Endothelial cell of umbilical vein (primary cell): ENCODE results near the gene AP5Z1.

Experiments used
- EZH2 ChIP-seq: IDR thresholded peaks from 2 replicates; pipeline ENCODE4 v1.6.1; 2012; ENCODE audit warnings: borderline replicate concordance, low read depth, mild to moderate bottlenecking, moderate library complexity, low read length, inconsistent platforms; ENCODE audit not compliant: severe bottlenecking
- FOS ChIP-seq: IDR thresholded peaks from 2 replicates; pipeline ENCODE4 v1.6.1; 2011; ENCODE audit warnings: mild to moderate bottlenecking, low read length, moderate library complexity, borderline replicate concordance; ENCODE audit not compliant: insufficient read depth
- GATA2 ChIP-seq: IDR thresholded peaks from 2 replicates; pipeline ENCODE4 v1.7.0; 2011; ENCODE audit warnings: low read depth, mild to moderate bottlenecking, moderate library complexity, mixed read lengths, low read length; ENCODE audit not compliant: insufficient read length, insufficient read depth
- MAX ChIP-seq: IDR thresholded peaks from 2 replicates; pipeline ENCODE4 v1.6.1; 2011; ENCODE audit not compliant: insufficient read depth, insufficient read length
- MYC ChIP-seq: IDR thresholded peaks from one replicate; pipeline ENCODE4 v1.6.1; 2011; ENCODE audit warnings: mild to moderate bottlenecking, low read depth, low read length
- POLR2A ChIP-seq: IDR thresholded peaks from 2 replicates; pipeline ENCODE4 v1.6.1; 2012; ENCODE audit warnings: low read depth, mild to moderate bottlenecking, control low read depth, low read length
- POLR2AphosphoS5 ChIP-seq: IDR thresholded peaks from 2 replicates; pipeline ENCODE4 v1.6.1; 2012; ENCODE audit warnings: low read depth, mild to moderate bottlenecking, control low read depth, low read length, moderate library complexity; ENCODE audit not compliant: insufficient read depth
- TF ChIP-seq, protein P1 (sequence below), 2 donors: IDR thresholded peaks; 1 replicate in 1 of 2; 2 replicates in 1 of 2; pipeline ENCODE4 v1.5.1; 2011; ENCODE audit warnings: low read length in 2 of 2, mild to moderate bottlenecking in 2 of 2, moderate library complexity in 2 of 2, control low read depth in 1 of 2, inconsistent platforms in 1 of 2, low read depth in 1 of 2; ENCODE audit not compliant: insufficient read depth in 1 of 2; ENCODE audit errors: extremely low read depth in 1 of 2

DNA sequence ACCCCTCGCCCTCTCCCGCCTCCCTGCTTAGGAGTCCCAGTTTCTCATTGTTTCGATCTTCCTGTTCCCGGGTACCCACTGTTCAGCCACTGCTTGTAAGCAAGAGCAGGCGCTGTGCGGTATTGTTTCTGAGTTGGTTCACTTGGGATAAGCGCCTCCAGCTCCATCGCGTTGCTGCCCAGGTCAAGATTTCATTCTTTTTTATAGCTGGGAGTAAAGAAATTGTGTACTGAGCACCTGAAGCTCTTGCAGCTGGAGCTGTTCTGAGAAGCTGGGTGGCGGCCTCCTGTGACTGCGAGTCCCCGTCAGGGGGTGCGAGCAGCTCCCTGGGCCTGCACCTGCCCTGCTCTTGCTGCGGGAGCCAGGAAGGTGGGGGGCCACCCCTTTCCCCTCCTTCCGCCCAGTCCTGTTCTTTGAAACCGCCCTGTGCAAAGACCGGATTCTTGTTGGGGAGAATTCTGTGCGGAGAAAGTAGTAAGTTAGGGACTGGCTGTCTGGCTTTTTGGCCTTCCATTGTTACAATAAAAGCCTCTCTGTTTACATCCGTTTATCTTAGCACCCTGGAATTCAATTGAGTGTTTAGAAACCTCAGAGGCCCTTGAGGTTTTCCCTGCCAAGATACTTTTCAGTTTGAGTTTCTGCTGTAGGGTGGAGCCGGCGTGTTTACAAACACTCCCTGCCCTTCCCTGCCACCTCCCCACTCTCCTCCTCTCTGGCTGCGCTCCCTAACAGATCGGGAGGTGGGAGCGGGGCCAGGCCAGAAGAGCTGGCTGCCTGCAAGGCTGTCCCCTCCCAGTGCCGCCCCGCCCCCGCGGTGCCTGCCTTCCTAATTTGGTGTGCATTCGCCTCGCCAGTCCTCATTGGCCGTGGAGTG, 30.8 kb upstream of the AP5Z1 start:
- no peak for TF ChIP-seq POLR2A
- no peak for TF ChIP-seq MYC
- TF ChIP-seq GATA2, result no peak
- TF ChIP-seq, protein P1, sequence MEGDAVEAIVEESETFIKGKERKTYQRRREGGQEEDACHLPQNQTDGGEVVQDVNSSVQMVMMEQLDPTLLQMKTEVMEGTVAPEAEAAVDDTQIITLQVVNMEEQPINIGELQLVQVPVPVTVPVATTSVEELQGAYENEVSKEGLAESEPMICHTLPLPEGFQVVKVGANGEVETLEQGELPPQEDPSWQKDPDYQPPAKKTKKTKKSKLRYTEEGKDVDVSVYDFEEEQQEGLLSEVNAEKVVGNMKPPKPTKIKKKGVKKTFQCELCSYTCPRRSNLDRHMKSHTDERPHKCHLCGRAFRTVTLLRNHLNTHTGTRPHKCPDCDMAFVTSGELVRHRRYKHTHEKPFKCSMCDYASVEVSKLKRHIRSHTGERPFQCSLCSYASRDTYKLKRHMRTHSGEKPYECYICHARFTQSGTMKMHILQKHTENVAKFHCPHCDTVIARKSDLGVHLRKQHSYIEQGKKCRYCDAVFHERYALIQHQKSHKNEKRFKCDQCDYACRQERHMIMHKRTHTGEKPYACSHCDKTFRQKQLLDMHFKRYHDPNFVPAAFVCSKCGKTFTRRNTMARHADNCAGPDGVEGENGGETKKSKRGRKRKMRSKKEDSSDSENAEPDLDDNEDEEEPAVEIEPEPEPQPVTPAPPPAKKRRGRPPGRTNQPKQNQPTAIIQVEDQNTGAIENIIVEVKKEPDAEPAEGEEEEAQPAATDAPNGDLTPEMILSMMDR (IDR thresholded peaks at IDR 0.05; ENCODE audit: extremely low read depth in 1 of 2, insufficient read depth in 1 of 2, low read depth in 1 of 2, low read length in 2 of 2), result no peak
- peak; percentile 21 for TF ChIP-seq MAX
- TF ChIP-seq EZH2, result no peak
- TF ChIP-seq POLR2AphosphoS5, result peak; percentile 75
- TF ChIP-seq FOS, result peak; percentile 3
